ENCODE measurements around the gene SEMA3D. TPM values are rescaled to one million over a fixed set of nuclear protein-coding genes. Genes with fewer than 3 reads are reported as not detected.

SEMA3D gene
- total and polyA plus RNA-seq, 2 donors (not counting 3 experiments of a cell fraction or from before 2014, with no cell fraction given), result 9.9 to 10.3 TPM

DNA sequence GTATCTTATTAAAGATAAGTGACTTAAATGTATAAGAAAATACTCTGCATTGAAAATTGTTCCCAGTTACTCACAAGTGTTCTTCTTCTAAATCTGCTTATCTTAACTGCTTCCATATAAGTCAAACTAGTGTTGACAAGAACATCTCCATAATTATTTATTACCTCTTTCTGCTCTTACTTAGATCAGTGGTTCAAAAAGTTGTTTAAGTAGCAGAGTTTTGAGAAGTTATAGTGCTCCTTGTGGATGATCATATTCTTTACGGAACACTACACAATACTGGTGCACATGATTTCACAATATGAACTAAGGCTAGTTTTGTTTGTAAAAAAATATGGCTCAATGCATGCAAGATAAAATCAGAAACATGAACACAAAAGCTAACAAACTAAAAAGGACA is 168.4 kb downstream of the SEMA3D start:
- Histone ChIP-seq H3K9me1 (replicated peaks; ENCODE audit: control insufficient read depth, extremely low read depth, insufficient read depth, low read length) (no peaks in the 10 kb centered on the region), H3K36me3 (ENCODE audit: control insufficient read depth in 2 of 2, extremely low read depth in 1 of 2, insufficient read depth in 2 of 2, low read length in 2 of 2) (no peaks in the 10 kb centered on the region), H3K4me2 (ENCODE audit: insufficient read depth, low read length) (no peak overlapping the region), H3K4me3 (replicated peaks in 1 of 3; ENCODE audit: insufficient read depth in 1 of 3, low read depth in 1 of 3, low read length in 3 of 3) (no peak overlapping the region), H3K4me1 (ENCODE audit: control insufficient read depth, extremely low read depth, insufficient read depth, low read length) (no peaks in the 10 kb centered on the region), H3K27ac (ENCODE audit: insufficient read depth, low read depth, low read length) (no peak overlapping the region), H3K79me2 (ENCODE audit: control insufficient read depth, insufficient read depth, low read length) (no peaks in the 10 kb centered on the region), H3K9ac (replicated peaks; ENCODE audit: extremely low read depth, insufficient read depth, low read length) (no peak overlapping the region), H3K27me3 (ENCODE audit: control insufficient read depth in 2 of 2, insufficient read depth in 2 of 2, low read length in 2 of 2) (no peaks in the 10 kb centered on the region), H3K9me3 (replicated peaks; ENCODE audit: control insufficient read depth, insufficient read depth, low read length) (no peaks in the 10 kb centered on the region), H2AFZ (ENCODE audit: low read depth, low read length) (no peak overlapping the region), H4K20me1 (replicated peaks; ENCODE audit: control insufficient read depth, extremely low read depth, insufficient read depth, low read length) (no peaks in the 10 kb centered on the region)
- dilution Hi-C loops (cut with MboI; ENCODE audit: extremely low pct_ligation_motif_present, low sequenced_read_pairs) (no loop called here), intact Hi-C loops (cut with micrococcal nuclease) (no loop called here)
- TF ChIP-seq MYC (IDR thresholded peaks at IDR 0.05; ENCODE audit: low read depth, low read length) (no peak), GATA2 (IDR thresholded peaks at IDR 0.05; ENCODE audit: insufficient read depth, insufficient read length, low read depth, low read length) (no peak), JUN (IDR thresholded peaks at IDR 0.05; ENCODE audit: borderline replicate concordance, insufficient read depth, insufficient read length, low read depth) (no peak), FOS (IDR thresholded peaks at IDR 0.05; ENCODE audit: borderline replicate concordance, insufficient read depth, low read length) (no peak), POLR2A (IDR thresholded peaks at IDR 0.05; ENCODE audit: low read depth, low read length) (no peak), CTCF (IDR thresholded peaks at IDR 0.05; ENCODE audit: extremely low read depth in 1 of 2, insufficient read depth in 1 of 2, low read depth in 1 of 2, low read length in 2 of 2) (no peak), EZH2 (IDR thresholded peaks at IDR 0.05; ENCODE audit: borderline replicate concordance, low read depth, low read length, severe bottlenecking) (no peak), POLR2AphosphoS5 (IDR thresholded peaks at IDR 0.05; ENCODE audit: insufficient read depth, low read depth, low read length) (no peak)
- TF ChIP-seq, protein P1, sequence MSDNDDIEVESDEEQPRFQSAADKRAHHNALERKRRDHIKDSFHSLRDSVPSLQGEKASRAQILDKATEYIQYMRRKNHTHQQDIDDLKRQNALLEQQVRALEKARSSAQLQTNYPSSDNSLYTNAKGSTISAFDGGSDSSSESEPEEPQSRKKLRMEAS (IDR thresholded peaks at IDR 0.05; ENCODE audit: insufficient read depth, insufficient read length), result no peak
- no peak for FAIRE-seq
- BruUV-seq (replicated peaks), result no TSS peak
- no peak for DNase-seq (ENCODE audit: low read depth, low spot score)
- POLR2A ChIA-PET, result no interaction called here
- CTCF ChIA-PET, result interaction anchor here (0.8 to 1.2 kb wide), 2 partner anchors 1041 to 1084 kb away, joined by 3 read pairs; no protein-coding TSS in a partner anchor

All from endothelial cell of umbilical vein (primary cell).